IPS DF 6.9 (cell line): Measurements from ENCODE around the gene RPGRIP1L.

ENCODE experiments used
- DNase-seq: peaks from one replicate; pipeline ENCODE4 v3.0.0-alpha.2; 2013; ENCODE audit warnings: low read depth, low spot score
- H3K27ac ChIP-seq: one replicate; pipeline ENCODE4 v1.5.1; 2013; ENCODE audit warnings: low read length, control low read depth
- H3K27me3 ChIP-seq: 2 replicates; pipeline ENCODE4 v1.6.1; 2013; ENCODE audit warnings: mild to moderate bottlenecking, low read length; ENCODE audit not compliant: control insufficient read depth, insufficient read depth
- H3K36me3 ChIP-seq: 2 replicates; pipeline ENCODE4 v1.6.1; 2013; ENCODE audit warnings: low read length; ENCODE audit not compliant: control insufficient read depth, insufficient read depth
- H3K4me1 ChIP-seq: 2 replicates; pipeline ENCODE4 v1.6.1; 2013; ENCODE audit warnings: low read length; ENCODE audit not compliant: control insufficient read depth, insufficient read depth
- H3K4me3 ChIP-seq: 2 replicates; pipeline ENCODE4 v1.5.1; 2013; ENCODE audit warnings: mild to moderate bottlenecking, low read length
- H3K9me3 ChIP-seq: 2 replicates; pipeline ENCODE4 v1.6.1; 2013; ENCODE audit warnings: low read length, inconsistent platforms; ENCODE audit not compliant: control insufficient read depth, insufficient read depth
- whole genome bisulfite sequencing: extraction: QIAGEN DNeasy Blood & Tissue Kit; methylation state at CpG from one replicate; pipeline ENCODE4 v1.1.7; 2013; ENCODE audit warnings: mixed read lengths, missing lambda C conversion rate; ENCODE audit not compliant: insufficient read length, insufficient coverage; 5-methylcytosine and 5-hydroxymethylcytosine counted together

The RPGRIP1L gene

GRCh38 chr16:53664724-53665345 is 38.8 kb downstream of the RPGRIP1L start:
- H3K4me3 ChIP-seq = no peak overlapping the region
- H3K36me3 ChIP-seq = no peaks in the 10 kb centered on the region
- no peaks in the 10 kb centered on the region for H3K4me1 ChIP-seq
- no peak for DNase-seq
- WGBS = no CpG with 5 or more reads among the region's 7 CpGs
- H3K27me3 ChIP-seq = no peaks in the 10 kb centered on the region
- no peak overlapping the region for H3K27ac ChIP-seq
- H3K9me3 ChIP-seq = no peaks in the 10 kb centered on the region

GRCh38 chr16:53662072-53662471 is 41.6 kb downstream of the RPGRIP1L start:
- no peak overlapping the region for H3K27ac ChIP-seq
- no CpG with 5 or more reads among the region's 1 CpG for WGBS
- H3K27me3 ChIP-seq = no peaks in the 10 kb centered on the region
- no peaks in the 10 kb centered on the region for H3K36me3 ChIP-seq
- no peaks in the 10 kb centered on the region for H3K4me1 ChIP-seq
- no peaks in the 10 kb centered on the region for H3K9me3 ChIP-seq
- no peak overlapping the region for H3K4me3 ChIP-seq
- no peak for DNase-seq

- no CpG with 5 or more reads among the region's 2 CpGs for WGBS
- Histone ChIP-seq H3K4me1 (no peaks in the 10 kb centered on the region), H3K36me3 (no peaks in the 10 kb centered on the region), H3K27me3 (no peaks in the 10 kb centered on the region), H3K4me3 (no peak overlapping the region), H3K9me3 (no peaks in the 10 kb centered on the region), H3K27ac (no peak overlapping the region)
- no peak for DNase-seq
Observed at GRCh38 chr16:53654946-53655345, 48.7 kb downstream of the RPGRIP1L start.

- H3K9me3 ChIP-seq = no peaks in the 10 kb centered on the region
- H3K36me3 ChIP-seq = no peaks in the 10 kb centered on the region
- H3K4me3 ChIP-seq = no peak overlapping the region
- H3K4me1 ChIP-seq = no peaks in the 10 kb centered on the region
- no CpG with 5 or more reads among the region's 2 CpGs for WGBS
- no peak overlapping the region for H3K27ac ChIP-seq
- DNase-seq = peak; percentile 5
- H3K27me3 ChIP-seq = no peaks in the 10 kb centered on the region
Observed at GRCh38 chr16:53651357-53651756, 52.3 kb downstream of the RPGRIP1L start.

GRCh38 chr16:53646506-53646905 is 57.2 kb downstream of the RPGRIP1L start:
- DNase-seq = no peak
- Histone ChIP-seq H3K27ac (no peak overlapping the region), H3K27me3 (no peaks in the 10 kb centered on the region), H3K4me3 (no peak overlapping the region), H3K36me3 (no peaks in the 10 kb centered on the region), H3K4me1 (no peaks in the 10 kb centered on the region; the same call in 1 of the 2 replicates), H3K9me3 (no peaks in the 10 kb centered on the region)
- no CpG with 5 or more reads among the region's 3 CpGs for WGBS

- DNase-seq = no peak
- Histone ChIP-seq H3K27me3 (no peaks in the 10 kb centered on the region), H3K4me1 (no peaks in the 10 kb centered on the region; the same call in 1 of the 2 replicates), H3K36me3 (no peaks in the 10 kb centered on the region), H3K9me3 (no peaks in the 10 kb centered on the region), H3K27ac (no peak overlapping the region), H3K4me3 (no peak overlapping the region)
- no CpG with 5 or more reads among the region's 1 CpG for WGBS
Observed at GRCh38 chr16:53643474-53643873, 60.2 kb downstream of the RPGRIP1L start.

GRCh38 chr16:53642094-53642493 is 61.6 kb downstream of the RPGRIP1L start:
- DNase-seq = no peak
- Histone ChIP-seq H3K27me3 (no peaks in the 10 kb centered on the region), H3K27ac (no peak overlapping the region), H3K4me3 (no peak overlapping the region), H3K36me3 (no peaks in the 10 kb centered on the region), H3K9me3 (no peaks in the 10 kb centered on the region), H3K4me1 (no peaks in the 10 kb centered on the region; the same call in 1 of the 2 replicates)
- no CpG with 5 or more reads among the region's 5 CpGs for WGBS

GRCh38 chr16:53636978-53637377 is 66.7 kb downstream of the RPGRIP1L start:
- Histone ChIP-seq H3K4me1 (no peaks in the 10 kb centered on the region), H3K9me3 (no peaks in the 10 kb centered on the region), H3K36me3 (no peaks in the 10 kb centered on the region), H3K4me3 (no peak overlapping the region), H3K27me3 (no peaks in the 10 kb centered on the region), H3K27ac (no peak overlapping the region)
- WGBS = no CpG with 5 or more reads among the region's 2 CpGs
- no peak for DNase-seq

GRCh38 chr16:53632526-53632925 is 71.1 kb downstream of the RPGRIP1L start:
- no peaks in the 10 kb centered on the region for H3K36me3 ChIP-seq
- no peak overlapping the region for H3K4me3 ChIP-seq
- no peak for DNase-seq
- no peaks in the 10 kb centered on the region for H3K4me1 ChIP-seq
- H3K27ac ChIP-seq = no peak overlapping the region
- no peaks in the 10 kb centered on the region for H3K27me3 ChIP-seq
- WGBS = no CpG with 5 or more reads among the region's 2 CpGs
- H3K9me3 ChIP-seq = no peaks in the 10 kb centered on the region

- Histone ChIP-seq H3K4me1 (no peaks in the 10 kb centered on the region), H3K27me3 (no peaks in the 10 kb centered on the region)
- WGBS = no CpG with 5 or more reads among the region's 8 CpGs
Observed at GRCh38 chr16:53631236-53632025, 72.2 kb downstream of the RPGRIP1L start.

More at GRCh38 chr16:53631236-53632025, 72.2 kb downstream of the RPGRIP1L start:
- no peak overlapping the region for H3K27ac ChIP-seq
- no peak overlapping the region for H3K4me3 ChIP-seq
- H3K36me3 ChIP-seq = no peaks in the 10 kb centered on the region
- DNase-seq = no peak
- no peaks in the 10 kb centered on the region for H3K9me3 ChIP-seq
